Endothelial cell of hepatic sinusoid (primary cell): ENCODE measurements around the gene DCAF6.
"Not testable (repeated sequence)": the region's sequence is repeated elsewhere in the genome, so short reads cannot be mapped to it uniquely, and the experiment has no call there.

Source experiments
- in situ Hi-C: cut with HindIII; loops from 2 replicates; pipeline ENCODE4 v1.10.0; 2017; ENCODE audit warnings: low sequenced_read_pairs

The DCAF6 gene

DNA sequence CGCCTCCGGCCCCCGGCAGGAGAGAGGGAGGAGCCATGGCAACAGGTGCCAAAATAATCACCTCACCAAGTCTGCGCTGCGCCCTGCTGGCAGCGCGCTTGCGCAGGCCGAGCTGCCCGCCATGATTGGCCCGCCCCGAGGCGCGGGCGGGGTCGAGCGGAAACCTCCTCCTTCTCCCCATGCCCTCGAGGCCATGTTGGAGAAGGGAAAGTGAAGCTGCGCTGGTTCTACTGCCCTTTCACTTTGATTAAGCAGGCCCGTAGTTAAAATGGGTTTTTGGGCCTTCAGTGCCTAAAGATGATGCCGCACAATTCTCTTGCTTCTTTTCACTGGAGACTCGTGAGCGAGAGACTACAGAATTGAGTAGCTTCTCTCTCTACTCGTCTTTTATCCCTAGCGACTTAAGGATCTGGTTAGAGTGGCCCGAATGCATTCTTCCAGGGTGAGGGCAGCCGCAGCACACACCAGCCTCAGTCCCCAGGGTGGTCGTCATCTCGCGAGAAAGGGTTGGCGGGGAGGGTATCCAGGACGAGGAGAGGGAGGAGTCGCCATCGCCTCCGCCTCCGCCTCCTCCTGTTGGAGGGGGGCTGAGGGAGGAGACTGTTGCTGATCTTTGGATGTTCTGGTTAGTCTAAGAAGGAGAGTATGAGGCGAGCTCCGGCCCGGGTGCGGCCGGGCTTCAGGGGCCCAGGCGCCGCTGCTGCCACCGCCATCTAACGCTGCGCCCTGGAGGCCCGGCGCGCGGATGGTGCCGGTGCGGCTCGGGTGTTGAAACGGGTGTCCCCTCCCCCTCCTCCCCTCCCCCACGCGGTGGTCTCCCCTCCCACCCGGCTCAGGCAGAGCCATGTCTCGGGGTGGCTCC, at the start of gene DCAF6:
TSS of gene DCAF6 (plus strand) at position 616 of the 862 bp plus-strand sequence. CDS start at position 845, 229 bp downstream.
- in situ Hi-C loops, result loop anchor here (5.0 to 25.0 kb wide), 2 partner anchors 36 to 224 kb away; partner anchors contain the start of gene MPZL1

DNA sequence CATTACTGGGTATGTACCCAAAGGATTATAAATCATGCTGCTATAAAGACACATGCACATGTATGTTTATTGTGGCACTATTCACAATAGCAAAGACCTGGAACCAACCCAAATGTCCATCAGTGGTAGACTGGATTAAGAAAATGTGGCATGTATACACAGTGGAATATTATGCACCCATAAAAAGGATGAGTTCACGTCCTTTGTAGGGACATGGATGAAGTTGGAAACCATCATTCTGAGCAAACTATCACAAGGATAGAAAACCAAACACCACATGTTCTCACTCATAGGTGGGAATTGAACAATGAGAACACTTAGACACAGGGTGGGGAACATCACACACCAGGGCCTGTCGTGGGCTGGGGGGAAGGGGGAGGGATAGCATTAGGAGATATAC, 49.3 kb upstream of the DCAF6 start:
- in situ Hi-C loops, result not testable (repeated sequence)

DNA sequence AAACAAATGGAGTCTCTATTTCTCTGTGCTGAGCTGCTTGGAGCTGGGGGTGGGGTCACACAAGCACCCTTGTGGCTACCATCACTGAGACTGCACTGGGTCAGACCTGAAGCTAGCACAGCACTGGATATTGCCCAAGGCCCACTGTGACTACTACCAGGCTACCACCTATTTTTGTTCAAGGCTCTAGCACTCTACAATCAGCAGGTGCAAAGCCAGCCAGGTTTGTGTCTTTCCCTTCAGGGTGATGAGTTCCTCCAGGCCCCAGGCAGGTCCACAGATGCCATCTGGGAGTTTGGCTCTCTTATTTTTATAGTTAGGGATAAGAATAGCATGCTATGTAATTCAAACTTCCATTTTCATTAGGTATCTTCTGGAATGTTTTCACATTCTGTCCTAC, 46.1 kb upstream of the DCAF6 start:
- in situ Hi-C loops, result no loop called here

DNA sequence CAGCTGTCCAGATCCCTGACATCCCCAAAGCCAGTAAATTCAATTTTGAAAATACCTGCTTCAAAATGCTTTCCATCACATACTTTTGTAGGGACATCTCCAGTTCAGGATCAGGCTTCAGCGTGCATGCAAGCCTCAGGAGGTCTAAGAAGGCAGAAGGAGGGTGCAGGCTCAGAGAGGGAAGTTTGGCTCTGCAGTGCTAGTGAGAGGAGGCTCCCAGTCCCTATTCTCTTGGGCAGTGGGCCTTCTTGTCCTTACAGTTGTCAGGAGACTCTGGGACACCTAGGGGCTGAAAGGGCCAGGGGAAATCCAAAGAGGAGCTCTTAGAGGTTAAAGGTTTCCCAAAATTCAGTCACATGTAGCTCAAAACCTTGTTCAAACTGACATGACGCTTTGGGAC, 42.7 kb upstream of the DCAF6 start:
- in situ Hi-C loops, result no loop called here

DNA sequence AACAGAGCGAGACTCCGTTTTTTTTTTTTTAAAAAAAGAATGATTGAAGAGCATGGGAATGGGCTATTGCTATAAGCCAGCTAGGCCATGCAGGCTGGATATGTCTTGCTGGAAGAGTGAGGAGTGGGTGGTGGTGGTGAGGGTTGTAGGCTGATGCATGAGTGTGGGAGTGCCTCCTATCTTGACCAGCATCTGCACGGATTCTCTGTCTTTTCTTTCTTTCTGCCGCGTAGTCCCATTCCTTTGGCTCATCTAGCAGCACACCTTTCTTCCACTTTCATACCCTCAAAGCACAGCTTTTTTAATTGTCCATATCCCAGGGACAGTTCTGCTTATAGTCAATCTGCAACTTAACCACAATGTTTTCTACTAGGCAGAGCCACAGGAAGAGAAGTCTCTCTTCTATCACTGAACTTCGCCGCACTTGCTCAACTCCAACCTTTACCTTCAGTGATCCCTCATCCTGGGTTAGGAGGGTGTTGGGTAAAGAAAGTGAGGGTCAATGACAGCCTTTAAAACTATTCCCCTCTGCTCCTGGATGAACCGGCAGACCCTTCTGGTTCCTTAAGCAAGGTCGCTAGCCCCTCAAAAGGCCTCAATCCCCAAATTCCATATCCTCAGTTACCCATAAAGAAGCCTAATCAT, 37.8 kb upstream of the DCAF6 start:
- in situ Hi-C loops, result loop anchor here (5.0 kb wide), 1 partner anchor 41 kb away; no protein-coding TSS in a partner anchor

GRCh38 chr1:167899253-167899681, 37.2 kb upstream of the DCAF6 start:
- in situ Hi-C loops, result loop anchor here (5.0 kb wide), 1 partner anchor 42 kb away; no protein-coding TSS in a partner anchor

- in situ Hi-C loops, result no loop called here
These were observed 35.6 kb upstream of the DCAF6 start for GRCh38 chr1:167900907-167901306.

DNA sequence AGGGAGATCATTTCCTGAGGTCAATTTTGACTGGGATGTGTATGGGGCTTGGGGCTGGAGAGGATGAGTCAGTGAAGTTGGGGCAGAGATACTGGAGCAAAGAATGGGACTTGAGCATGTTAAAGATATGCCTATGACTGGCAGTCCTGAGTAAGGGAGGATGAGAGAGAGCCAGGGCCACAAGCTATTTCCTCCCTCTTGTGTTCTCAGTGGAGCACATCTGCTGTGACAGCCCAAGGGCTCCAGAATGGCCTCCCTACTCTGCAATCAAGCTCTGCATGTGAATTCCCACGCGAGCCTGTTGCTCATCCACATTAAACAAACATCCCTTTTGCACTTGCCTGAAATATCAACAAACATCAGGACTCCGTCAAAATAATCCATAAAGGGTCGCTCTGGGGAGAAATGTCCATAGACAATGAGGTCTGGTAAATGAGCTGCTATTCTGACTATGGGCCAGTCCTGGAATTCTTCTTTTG, 31.8 kb upstream of the DCAF6 start:
- in situ Hi-C loops, result no loop called here

DNA sequence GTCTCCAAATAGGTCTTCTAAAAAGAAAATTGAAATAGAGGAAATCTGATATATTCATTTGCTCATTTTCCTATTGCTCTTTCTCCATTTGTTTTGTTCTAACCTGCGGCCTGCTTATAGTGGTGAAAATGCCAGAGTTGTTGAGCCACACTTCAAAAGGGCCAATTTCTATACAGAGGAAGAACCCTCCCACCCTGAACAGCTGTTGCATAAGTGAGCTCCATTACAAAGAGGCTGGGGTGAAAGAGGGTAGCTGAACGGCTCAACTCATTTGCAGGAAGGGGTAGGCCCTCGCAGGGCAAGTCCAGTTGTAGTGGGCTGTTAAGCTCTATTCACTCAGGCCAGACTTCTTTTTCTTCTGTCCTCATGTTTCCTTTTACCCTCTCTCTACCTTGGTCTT, 31.3 kb upstream of the DCAF6 start:
- in situ Hi-C loops, result no loop called here

DNA sequence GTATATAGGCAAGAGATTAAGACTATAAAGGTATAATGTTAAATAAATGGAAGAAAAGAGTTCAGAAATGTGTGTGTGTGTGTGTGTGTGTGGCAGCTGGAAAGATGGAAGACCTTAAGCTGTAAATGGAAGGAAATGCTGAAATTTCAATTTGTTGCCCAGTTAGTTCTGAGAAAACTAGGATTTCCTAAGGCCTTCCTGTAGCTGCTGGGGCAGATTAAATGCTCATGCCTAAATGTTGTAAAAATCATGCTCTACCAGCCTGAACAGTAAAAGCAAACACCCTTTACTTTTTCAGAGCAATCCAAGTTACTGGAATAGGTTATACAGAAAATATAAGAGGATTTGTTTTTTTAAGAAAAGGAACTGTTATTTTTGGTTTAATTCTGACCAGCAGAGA, 30.8 kb upstream of the DCAF6 start:
- in situ Hi-C loops, result no loop called here

- in situ Hi-C loops, result no loop called here
These were observed 26.7 kb upstream of the DCAF6 start for GRCh38 chr1:167909691-167910180.

GRCh38 chr1:167910530-167910929, 26.0 kb upstream of the DCAF6 start:
- in situ Hi-C loops, result no loop called here

DNA sequence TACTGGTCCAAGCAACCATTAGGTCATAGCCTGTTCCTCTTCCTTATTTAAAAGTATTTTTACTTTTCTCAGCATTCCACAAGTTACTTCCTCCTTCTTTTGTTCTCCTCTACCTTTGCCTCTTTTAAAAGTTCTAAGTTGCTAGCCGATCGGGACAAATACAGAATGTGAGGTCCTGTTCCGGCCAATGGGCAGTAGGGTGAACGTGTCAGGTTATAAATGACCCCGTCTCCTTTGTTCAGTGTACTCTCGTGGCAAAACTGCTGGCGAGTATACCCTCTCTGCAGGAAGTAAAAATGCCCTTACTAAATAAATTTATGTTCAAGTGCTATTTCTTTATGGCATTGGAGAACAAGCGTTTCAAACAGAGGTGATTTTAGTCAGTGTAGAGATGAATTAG, 25.1 kb upstream of the DCAF6 start:
- in situ Hi-C loops, result no loop called here

GRCh38 chr1:167912294-167912693, 24.2 kb upstream of the DCAF6 start:
- in situ Hi-C loops, result no loop called here

GRCh38 chr1:167913895-167914496, 22.5 kb upstream of the DCAF6 start, which contains the start of gene ADCY10:
Gene ADCY10 (minus strand): TSS chr1:167914134. CDS start chr1:167905140, 8,994 bp downstream.
- in situ Hi-C loops, result no loop called here

DNA sequence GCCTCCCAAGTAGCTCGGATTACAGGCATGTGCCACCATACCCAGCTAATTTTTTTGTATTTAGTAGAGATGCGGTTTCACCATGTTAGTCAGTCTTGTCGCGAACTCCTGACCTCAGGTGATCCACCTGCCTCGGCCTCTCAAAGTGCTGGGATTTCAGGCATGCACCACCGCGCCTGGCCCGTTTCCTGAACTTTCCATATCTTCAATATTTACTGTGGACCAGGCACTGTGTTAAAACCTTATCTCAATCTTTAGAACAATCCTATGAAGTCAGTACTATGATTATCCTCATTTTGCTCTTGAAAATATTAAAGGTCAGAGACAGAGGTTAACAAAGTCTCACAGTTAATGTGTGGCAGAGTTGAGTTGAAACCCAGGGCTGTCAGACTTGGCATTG, 20.9 kb upstream of the DCAF6 start:
- in situ Hi-C loops, result no loop called here

GRCh38 chr1:167916766-167917511, 19.5 kb upstream of the DCAF6 start:
- in situ Hi-C loops, result no loop called here

- in situ Hi-C loops, result no loop called here
These were observed 14.5 kb upstream of the DCAF6 start for GRCh38 chr1:167922023-167922422.

- in situ Hi-C loops, result no loop called here
These were observed 13.8 kb upstream of the DCAF6 start for GRCh38 chr1:167922611-167923074.

DNA sequence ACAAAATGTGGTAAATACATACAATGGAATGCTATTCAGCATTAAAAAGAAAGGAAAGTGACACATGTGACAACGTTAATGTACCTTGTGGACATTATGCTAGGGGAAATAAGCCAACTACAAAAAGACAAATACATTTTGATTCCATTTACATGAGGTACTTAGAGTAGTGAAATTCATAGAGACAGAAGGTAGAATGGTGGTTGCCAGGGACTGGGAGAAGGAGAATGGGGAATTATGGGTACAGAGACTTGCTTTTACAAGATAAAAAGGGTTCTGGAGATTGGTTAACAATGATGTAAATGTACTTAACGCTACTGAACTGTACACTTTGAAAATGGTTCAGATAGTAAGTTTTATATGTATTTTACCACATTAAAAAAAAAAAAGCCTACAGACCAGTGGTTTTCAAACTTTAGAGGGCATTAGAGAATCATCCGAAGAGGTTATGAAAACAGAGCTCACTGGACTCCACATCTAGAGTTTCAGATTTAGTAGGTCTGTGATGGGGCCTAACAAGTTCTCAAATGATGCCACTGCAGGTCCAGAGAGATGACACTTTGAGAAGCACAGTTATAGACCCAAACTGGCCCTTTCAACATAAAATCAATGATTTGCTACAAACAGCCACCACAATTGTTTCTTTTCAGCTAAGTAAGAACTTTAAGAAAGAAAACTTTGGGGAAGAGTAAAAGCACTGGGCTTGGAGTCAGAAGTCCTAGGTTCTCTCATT, 13.0 kb upstream of the DCAF6 start:
- in situ Hi-C loops, result no loop called here
